Activated T-helper 17 cell treated with anti-CD3 and anti-CD28 coated beads, Interleukin-2, amount 50 U/mL, for 72 hours (primary cell): Measurements from ENCODE around the gene PRTG. TPM values are rescaled to one million over a fixed set of nuclear protein-coding genes. Genes with fewer than 3 reads are reported as not detected.

Source experiments
- ATAC-seq: fragments of 150-1000 bp; cut with Tn5 transposase; replicated peaks from 2 replicates; pipeline ENCODE4 v1.10.0; 2021; ENCODE audit warnings: mild to moderate bottlenecking, moderate library complexity
- H3K27ac Mint-ChIP-seq: one replicate; pipeline ENCODE4 v1.8.0; 2022; ENCODE audit warnings: mixed read lengths
- H3K27me3 Mint-ChIP-seq: one replicate; pipeline ENCODE4 v1.8.0; 2022; ENCODE audit warnings: mixed read lengths
- H3K36me3 Mint-ChIP-seq: one replicate; pipeline ENCODE4 v1.8.0; 2022; ENCODE audit warnings: low read depth, mild to moderate bottlenecking, mixed read lengths
- H3K4me1 Mint-ChIP-seq: one replicate; pipeline ENCODE4 v1.8.0; 2022; ENCODE audit warnings: mixed read lengths
- H3K4me3 Mint-ChIP-seq: one replicate; pipeline ENCODE4 v1.8.0; 2022; ENCODE audit warnings: mild to moderate bottlenecking, mixed read lengths
- H3K9me3 Mint-ChIP-seq: one replicate; pipeline ENCODE4 v1.8.0; 2022; ENCODE audit warnings: mixed read lengths
- total RNA-seq, 2 donors: library from RNA; stranded (reverse); gene quantifications; one replicate each; pipeline ENCODE4 v1.2.3, GENCODE V29; 2022

PRTG gene
- total RNA-seq, 2 donors from 2014 or later, result not detected

DNA sequence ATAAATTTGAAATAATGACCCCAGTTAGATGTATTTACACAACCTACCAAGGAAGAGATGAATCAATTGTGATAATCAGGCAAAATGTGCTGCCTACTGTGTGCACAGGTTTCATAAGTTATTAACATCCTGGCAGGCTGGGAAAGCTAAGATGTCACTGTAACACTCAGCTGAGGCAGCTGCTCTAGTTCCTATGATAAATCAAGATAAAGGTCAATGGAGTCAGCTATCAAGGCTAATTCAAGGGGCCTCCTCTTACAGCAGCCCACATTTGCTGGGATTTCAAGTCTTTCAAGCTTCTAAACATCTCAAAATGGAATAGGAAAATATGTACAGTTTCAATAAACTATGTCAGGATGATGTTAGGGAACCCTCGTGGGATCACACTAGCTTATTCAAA lies 84.1 kb downstream of the PRTG start:
- H3K4me3 Mint-ChIP-seq, result no peak overlapping the region

DNA sequence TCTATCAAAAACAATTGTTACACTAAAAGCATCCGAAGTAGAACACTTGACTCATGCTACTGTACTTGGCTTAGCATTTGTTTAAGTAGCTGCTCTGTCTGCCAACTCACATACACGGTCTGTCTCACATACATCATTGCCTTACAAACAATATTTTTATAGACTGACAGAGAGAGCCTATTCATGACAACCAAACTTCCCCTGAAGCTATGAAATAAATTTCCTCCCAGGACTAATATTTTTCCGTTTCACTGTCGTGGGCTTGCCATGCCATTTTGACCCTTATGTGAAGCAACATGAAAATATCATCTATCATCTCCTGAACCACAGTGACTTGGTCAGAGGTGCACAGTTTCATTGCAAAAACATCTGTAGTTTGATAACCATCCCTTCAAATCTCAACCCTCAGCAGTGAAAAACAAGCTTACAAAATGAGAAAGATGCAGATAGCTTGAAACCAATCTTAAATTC lies 88.4 kb downstream of the PRTG start:
- ATAC-seq, result no peak
- Mint-ChIP-seq H3K4me1 (no peaks in the 10 kb centered on the region), H3K27ac (no peak overlapping the region), H3K36me3 (no peaks in the 10 kb centered on the region), H3K27me3 (peaks cover 3% of the 10 kb centered on the region), H3K9me3 (no peaks in the 10 kb centered on the region), H3K4me3 (no peak overlapping the region)

More for the DNA sequence above, 84.1 kb downstream of the PRTG start:
- peaks cover 3% of the 10 kb centered on the region for H3K27me3 Mint-ChIP-seq
- no peaks in the 10 kb centered on the region for H3K36me3 Mint-ChIP-seq
- H3K27ac Mint-ChIP-seq, result no peak overlapping the region
- H3K9me3 Mint-ChIP-seq, result no peaks in the 10 kb centered on the region
- H3K4me1 Mint-ChIP-seq, result no peaks in the 10 kb centered on the region
- ATAC-seq, result no peak

DNA sequence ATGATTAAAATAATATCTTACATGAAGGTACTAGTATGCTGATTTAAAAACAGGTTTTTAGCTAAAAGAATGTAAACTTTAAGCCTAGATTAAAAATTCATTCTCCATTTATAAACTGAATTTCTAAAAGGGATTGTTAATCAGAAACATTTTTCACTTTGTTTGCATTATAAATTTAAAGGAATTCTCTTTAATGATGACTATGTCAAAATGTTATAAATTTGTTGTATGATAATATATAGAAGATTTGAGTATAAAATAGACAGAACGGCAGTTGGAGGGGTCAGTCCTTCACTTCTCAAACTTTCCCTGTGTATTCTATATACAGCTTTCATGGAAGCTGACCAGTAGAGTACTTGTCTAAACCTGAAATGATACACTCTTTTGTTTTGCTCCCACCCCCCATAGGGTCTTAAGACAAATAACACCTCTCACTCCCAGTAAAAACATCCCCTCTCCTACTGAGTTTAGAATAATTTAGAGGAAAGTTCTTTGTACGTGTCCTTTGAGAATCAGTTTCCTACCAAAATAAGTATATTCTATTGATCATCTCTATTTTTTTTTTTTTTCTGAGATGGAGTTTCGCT lies 90.0 kb downstream of the PRTG start:
- no peaks in the 10 kb centered on the region for H3K9me3 Mint-ChIP-seq
- no peak for ATAC-seq
- no peaks in the 10 kb centered on the region for H3K4me1 Mint-ChIP-seq
- H3K27ac Mint-ChIP-seq, result no peak overlapping the region
- H3K4me3 Mint-ChIP-seq, result no peak overlapping the region
- H3K27me3 Mint-ChIP-seq, result peaks cover 3% of the 10 kb centered on the region
- H3K36me3 Mint-ChIP-seq, result no peaks in the 10 kb centered on the region

DNA sequence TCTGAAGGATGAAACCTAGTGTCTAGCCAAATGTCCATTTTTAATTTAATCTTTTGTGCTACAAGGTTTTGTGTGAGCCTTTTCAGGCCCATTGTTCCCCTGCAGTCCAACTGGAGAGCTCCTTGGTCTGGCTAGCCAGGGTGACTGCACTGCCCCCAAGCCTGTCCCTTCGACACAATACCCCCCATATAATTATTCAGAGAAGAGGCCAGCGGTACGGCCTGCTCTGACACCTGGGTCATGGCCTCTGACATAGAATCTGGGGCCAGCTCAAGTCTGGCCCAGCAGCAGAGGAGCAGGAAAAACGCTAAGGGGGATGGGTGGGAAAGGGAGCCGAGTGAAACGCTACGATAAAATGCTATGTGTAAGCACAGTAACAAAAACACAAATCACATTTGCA lies 90.6 kb downstream of the PRTG start:
- no peak for ATAC-seq
- Mint-ChIP-seq H3K4me3 (no peak overlapping the region), H3K27ac (no peak overlapping the region), H3K9me3 (no peaks in the 10 kb centered on the region), H3K36me3 (no peaks in the 10 kb centered on the region), H3K4me1 (no peaks in the 10 kb centered on the region), H3K27me3 (peaks cover 3% of the 10 kb centered on the region)

DNA sequence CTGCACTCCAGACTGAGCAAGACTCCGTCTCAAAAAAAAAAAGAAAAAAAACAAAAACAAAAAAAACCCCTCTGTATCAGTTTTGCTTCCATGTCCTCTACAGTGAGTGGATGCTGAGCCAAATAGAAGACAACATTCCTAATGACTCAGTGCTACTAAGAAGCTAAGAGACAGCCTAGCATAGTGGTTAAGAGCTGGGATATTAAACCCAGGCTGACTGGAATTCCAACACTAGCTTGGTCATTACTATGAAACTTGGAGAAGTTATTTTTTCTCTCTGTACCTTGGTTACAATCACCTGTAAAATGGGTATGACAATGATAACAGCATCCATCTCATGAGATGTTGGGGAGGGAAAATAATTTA lies 93.9 kb downstream of the PRTG start:
- H3K4me1 Mint-ChIP-seq, result no peaks in the 10 kb centered on the region
- peaks cover 3% of the 10 kb centered on the region for H3K27me3 Mint-ChIP-seq
- no peak for ATAC-seq

DNA sequence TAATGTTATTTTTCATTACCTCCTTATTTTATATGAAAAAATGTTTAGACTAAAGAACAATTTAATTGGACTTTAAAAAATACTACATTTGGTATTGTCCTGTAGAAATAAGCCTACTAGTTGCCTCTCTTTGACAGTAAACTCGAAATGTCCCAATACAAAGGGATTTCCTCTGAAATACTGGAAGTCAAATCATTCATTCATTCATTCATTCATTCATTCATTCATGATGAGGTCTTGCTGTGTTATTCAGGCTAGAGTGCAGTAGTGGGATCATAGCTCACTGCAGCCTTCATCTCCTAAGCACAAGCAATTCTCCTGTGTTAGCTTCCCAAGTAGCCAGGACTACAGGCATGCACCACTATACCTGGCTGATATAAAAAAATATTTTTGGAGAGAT lies 104.2 kb downstream of the PRTG start:
- no peaks in the 10 kb centered on the region for H3K9me3 Mint-ChIP-seq
- H3K27me3 Mint-ChIP-seq, result peaks cover 14% of the 10 kb centered on the region
- H3K36me3 Mint-ChIP-seq, result no peaks in the 10 kb centered on the region
- no peak for ATAC-seq
- no peak overlapping the region for H3K27ac Mint-ChIP-seq
- no peaks in the 10 kb centered on the region for H3K4me1 Mint-ChIP-seq
- H3K4me3 Mint-ChIP-seq, result no peak overlapping the region

More for the DNA sequence above, 93.9 kb downstream of the PRTG start:
- H3K27ac Mint-ChIP-seq, result no peak overlapping the region
- no peaks in the 10 kb centered on the region for H3K36me3 Mint-ChIP-seq
- no peaks in the 10 kb centered on the region for H3K9me3 Mint-ChIP-seq
- no peak overlapping the region for H3K4me3 Mint-ChIP-seq

DNA sequence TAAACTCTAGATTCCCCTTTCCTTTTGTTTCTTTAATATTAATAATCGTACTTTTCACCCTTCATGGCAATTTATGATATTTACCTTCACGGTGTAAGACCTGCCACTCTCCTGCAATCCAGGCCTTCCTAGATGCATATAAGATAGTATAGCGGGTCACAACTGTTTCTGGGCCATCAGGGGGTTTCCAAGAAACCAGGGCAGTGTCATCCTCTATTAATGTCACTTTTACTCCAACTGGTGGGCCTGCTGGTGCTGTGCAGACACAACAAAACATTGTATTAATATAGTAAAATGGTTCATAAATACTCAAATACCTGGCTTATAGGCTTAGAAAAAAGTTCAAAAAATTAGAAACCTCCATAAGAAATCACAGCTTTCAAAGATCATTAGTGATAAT lies 105.9 kb downstream of the PRTG start:
- Mint-ChIP-seq H3K4me3 (no peak overlapping the region), H3K4me1 (no peaks in the 10 kb centered on the region), H3K36me3 (no peaks in the 10 kb centered on the region), H3K27ac (no peak overlapping the region), H3K27me3 (peaks cover 19% of the 10 kb centered on the region), H3K9me3 (no peaks in the 10 kb centered on the region)
- no peak for ATAC-seq

DNA sequence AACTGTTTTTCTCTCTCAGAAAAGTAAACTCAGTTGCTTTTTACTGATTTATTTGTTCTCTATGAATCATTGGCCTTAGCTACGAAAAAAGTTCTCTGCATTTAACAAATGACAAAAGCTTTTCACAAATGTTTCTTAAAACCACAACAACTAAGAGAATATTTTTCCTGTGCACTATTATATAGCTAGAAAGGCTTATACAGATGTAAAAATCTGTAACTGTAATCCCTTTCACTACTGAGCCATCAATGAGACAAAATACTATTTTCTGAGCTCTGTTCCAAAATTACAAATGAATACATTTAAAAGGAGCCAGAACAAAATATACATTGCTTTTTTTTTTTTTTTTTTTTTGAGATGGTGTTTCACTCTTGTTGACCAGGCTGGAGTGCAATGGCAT lies 109.2 kb downstream of the PRTG start:
- no peaks in the 10 kb centered on the region for H3K9me3 Mint-ChIP-seq

DNA sequence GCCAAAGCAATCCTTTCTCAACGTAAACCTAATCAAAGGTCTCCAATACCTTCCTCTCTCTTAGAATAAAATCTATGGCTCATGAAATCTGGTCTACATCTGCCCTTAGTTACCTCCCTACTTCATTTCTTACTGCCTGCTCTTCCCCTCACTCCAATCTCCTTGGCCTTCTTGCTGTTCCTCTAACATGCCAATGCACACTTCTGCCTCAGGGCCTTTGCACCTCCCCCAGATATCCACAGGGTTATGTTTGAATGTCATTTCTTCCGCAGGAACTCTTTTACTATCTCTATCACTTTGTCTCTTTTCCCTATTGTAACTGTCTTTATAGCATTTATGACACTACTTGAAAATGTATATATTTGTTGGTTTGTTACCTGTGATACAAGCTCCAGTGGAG lies 110.5 kb downstream of the PRTG start:
- Mint-ChIP-seq H3K27ac (no peak overlapping the region), H3K4me3 (no peak overlapping the region), H3K9me3 (no peaks in the 10 kb centered on the region), H3K27me3 (peaks cover 13% of the 10 kb centered on the region), H3K36me3 (no peaks in the 10 kb centered on the region), H3K4me1 (no peaks in the 10 kb centered on the region)
- ATAC-seq, result no peak

More for the DNA sequence above, 109.2 kb downstream of the PRTG start:
- peaks cover 13% of the 10 kb centered on the region for H3K27me3 Mint-ChIP-seq
- no peak overlapping the region for H3K4me3 Mint-ChIP-seq
- H3K27ac Mint-ChIP-seq, result no peak overlapping the region
- no peak for ATAC-seq
- H3K36me3 Mint-ChIP-seq, result no peaks in the 10 kb centered on the region
- H3K4me1 Mint-ChIP-seq, result no peaks in the 10 kb centered on the region

DNA sequence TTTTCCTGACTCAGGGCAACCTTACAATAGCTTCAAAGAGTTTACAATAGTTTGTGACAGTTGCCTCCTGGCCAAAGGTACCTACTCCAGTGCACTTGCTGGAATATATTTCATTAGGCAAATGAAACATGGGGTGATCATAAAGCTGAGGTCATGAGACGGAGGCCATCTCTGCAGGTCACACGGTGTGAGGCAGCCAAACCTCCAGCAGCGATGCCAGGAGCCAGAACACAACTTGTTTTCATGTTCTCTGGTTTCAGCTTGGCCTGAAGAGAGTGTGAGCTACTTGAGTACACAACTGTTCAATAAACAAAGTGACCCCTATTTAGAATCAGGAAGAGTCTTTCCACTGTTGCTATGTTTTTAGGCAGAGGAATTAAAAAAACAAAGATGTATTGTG lies 112.1 kb downstream of the PRTG start:
- Mint-ChIP-seq H3K9me3 (no peaks in the 10 kb centered on the region), H3K4me1 (no peaks in the 10 kb centered on the region), H3K27ac (no peak overlapping the region), H3K36me3 (no peaks in the 10 kb centered on the region), H3K4me3 (no peak overlapping the region), H3K27me3 (peaks cover 8% of the 10 kb centered on the region)
- no peak for ATAC-seq

DNA sequence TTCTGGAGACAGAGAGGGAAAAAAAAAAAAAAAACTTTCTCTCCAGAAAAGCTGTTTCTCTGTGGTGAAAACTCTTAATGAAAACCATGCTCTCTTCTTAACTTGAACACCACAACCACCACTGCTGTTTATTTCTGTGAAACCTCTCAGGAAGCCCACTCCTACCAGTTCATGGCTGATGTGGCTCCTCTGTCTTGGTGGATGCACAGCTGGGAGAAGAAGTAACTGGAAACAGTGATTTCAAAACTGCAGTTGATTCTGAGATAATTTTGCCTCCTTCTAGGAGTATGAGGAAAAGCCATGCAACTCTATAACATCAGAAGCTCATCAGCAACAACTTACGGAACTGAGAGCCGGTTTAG lies 114.6 kb downstream of the PRTG start:
- Mint-ChIP-seq H3K27me3 (peaks cover 8% of the 10 kb centered on the region), H3K9me3 (no peaks in the 10 kb centered on the region), H3K4me3 (no peak overlapping the region), H3K27ac (no peak overlapping the region), H3K36me3 (no peaks in the 10 kb centered on the region), H3K4me1 (no peaks in the 10 kb centered on the region)
- ATAC-seq, result no peak

DNA sequence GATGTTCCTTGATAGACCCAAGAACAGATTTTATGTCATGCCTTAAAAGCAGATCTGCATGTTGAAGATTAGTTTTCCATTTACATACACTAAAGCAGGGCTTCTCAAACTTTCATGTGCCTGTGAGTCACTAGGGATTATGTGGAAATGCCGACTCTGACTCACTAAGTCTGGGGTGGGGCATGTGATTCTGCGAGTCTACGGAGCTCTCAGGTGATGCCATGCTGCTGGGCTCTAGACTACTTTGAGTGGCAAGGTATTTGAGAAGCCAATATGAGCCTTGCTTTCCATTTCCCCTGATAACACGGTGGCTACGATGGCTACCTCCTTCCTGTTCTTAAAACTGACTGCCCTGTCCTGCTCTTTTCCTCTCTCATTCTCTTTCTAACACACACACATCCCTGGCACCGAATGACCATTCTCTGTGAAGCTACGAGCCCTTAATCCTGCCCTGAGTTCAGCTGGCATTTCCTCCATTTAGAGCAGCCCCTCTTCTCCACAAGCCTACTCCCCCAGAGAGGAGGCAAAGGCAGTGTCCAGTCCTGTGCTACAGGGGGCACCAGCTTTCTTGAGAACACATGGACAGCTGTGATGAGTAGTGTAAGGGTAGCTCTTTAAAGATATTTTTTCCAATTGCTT lies 115.1 kb downstream of the PRTG start:
- Mint-ChIP-seq H3K36me3 (no peaks in the 10 kb centered on the region), H3K4me1 (no peaks in the 10 kb centered on the region), H3K27me3 (peaks cover 8% of the 10 kb centered on the region), H3K27ac (no peak overlapping the region), H3K9me3 (no peaks in the 10 kb centered on the region), H3K4me3 (no peak overlapping the region)
- peak; percentile 44 for ATAC-seq

DNA sequence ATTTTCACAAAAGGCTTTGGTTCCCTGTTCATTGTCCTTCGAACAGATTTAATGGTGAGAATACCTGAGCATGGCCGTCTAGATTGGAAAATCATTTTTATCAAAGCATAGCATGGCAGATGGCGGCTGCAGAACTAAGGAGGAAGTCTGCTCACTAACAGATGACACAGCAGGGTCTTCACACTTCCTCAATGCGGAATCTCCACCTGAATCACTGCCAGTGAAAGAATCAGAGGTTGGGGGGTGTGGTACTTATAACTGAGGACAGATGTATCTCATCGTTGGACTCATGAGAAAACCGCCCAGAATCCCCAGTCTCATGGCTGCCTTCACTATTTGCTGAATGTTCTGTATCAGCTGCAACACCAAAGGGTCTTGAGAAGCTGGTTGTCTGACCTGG lies 123.2 kb downstream of the PRTG start:
- H3K4me1 Mint-ChIP-seq, result no peaks in the 10 kb centered on the region
- H3K27ac Mint-ChIP-seq, result no peak overlapping the region
- no peak for ATAC-seq
- H3K36me3 Mint-ChIP-seq, result no peaks in the 10 kb centered on the region
- H3K9me3 Mint-ChIP-seq, result no peaks in the 10 kb centered on the region
- H3K27me3 Mint-ChIP-seq, result peaks cover 24% of the 10 kb centered on the region
- H3K4me3 Mint-ChIP-seq, result no peak overlapping the region

DNA sequence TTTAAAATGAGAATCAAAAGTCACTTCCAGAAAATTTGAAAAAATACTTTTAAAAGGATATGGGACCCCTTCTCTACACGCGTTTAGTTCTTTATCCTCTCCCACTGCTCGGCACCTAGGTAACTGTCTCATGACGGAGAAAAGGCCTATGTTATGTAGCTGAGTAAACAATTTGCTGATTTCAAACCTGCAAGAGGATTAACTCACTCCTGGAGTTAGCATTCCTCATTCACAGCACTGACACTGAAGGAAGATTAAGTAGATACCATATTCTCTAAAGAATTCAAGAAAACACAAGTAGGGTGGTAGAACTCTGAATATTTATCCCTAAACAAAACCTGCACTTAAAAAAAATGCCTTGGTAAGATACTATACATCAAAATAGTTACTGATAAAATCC lies 124.6 kb downstream of the PRTG start:
- no peak overlapping the region for H3K27ac Mint-ChIP-seq

DNA sequence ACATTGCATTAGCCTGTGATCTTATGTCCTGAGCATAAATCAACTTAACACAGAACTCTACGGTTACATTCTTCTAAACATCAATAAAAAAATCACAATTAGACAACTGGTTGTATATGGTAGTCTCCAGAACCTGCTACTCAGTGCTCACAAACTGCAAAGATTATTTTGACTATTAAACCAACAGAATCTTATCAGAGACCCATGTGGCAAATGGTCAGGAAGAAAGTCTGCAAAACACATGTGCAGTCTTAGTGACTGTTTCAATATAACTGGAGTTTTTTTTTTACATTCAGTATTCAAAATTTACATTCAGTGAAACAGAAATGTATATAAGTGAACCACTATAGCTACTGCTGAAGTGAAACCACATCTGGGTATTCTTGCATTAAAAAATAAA lies 127.5 kb downstream of the PRTG start:
- no peak for ATAC-seq
- Mint-ChIP-seq H3K9me3 (no peaks in the 10 kb centered on the region), H3K27ac (no peak overlapping the region), H3K4me1 (no peaks in the 10 kb centered on the region), H3K4me3 (no peak overlapping the region), H3K36me3 (no peaks in the 10 kb centered on the region), H3K27me3 (peaks cover 46% of the 10 kb centered on the region)

More for the DNA sequence above, 124.6 kb downstream of the PRTG start:
- Mint-ChIP-seq H3K4me3 (no peak overlapping the region), H3K36me3 (no peaks in the 10 kb centered on the region), H3K4me1 (no peaks in the 10 kb centered on the region), H3K9me3 (no peaks in the 10 kb centered on the region), H3K27me3 (peaks cover 33% of the 10 kb centered on the region)
- ATAC-seq, result no peak
